Activated B cell treated with CpG ODN at 0.5 μM for 24 hours (primary cell): ENCODE data around the gene ZCCHC2. TPM values are rescaled to one million over a fixed set of nuclear protein-coding genes. Genes with fewer than 3 reads are reported as not detected.

Experiments used
- ATAC-seq: fragments of 200-7000 bp; cut with Tn5 transposase; one replicate; pipeline ENCODE4 v1.10.0; 2021; ENCODE audit warnings: low read depth, mild to moderate bottlenecking, moderate library complexity
- CTCF ChIA-PET: fragments of 350-600 bp; sonication (Branson Sonifier 250); formaldehyde crosslinking; loops from one replicate; lab custom pipeline; 2021; ENCODE audit warnings: antibody characterized with exemption; lab: Charles Lee
- POLR2A ChIA-PET: fragments of 350-600 bp; sonication (Branson Sonifier 250); formaldehyde crosslinking; loops from one replicate; lab custom pipeline; 2021; ENCODE audit warnings: antibody characterized with exemption; lab: Charles Lee
- DNase-seq: peaks from one replicate; pipeline ENCODE4 v3.0.0; 2022
- H3K27ac Mint-ChIP-seq: one replicate; pipeline ENCODE4 v1.8.0; 2020; ENCODE audit warnings: mixed read lengths
- H3K27me3 Mint-ChIP-seq: one replicate; pipeline ENCODE4 v1.8.0; 2021; ENCODE audit warnings: mixed read lengths
- H3K36me3 Mint-ChIP-seq: one replicate; pipeline ENCODE4 v1.8.0; 2021; ENCODE audit warnings: low read depth, mixed read lengths
- H3K4me1 Mint-ChIP-seq: one replicate; pipeline ENCODE4 v1.8.0; 2021; ENCODE audit warnings: mixed read lengths
- H3K4me3 Mint-ChIP-seq: one replicate; pipeline ENCODE4 v1.8.0; 2020; ENCODE audit warnings: mild to moderate bottlenecking, mixed read lengths
- H3K9me3 Mint-ChIP-seq: one replicate; pipeline ENCODE4 v1.8.0; 2020; ENCODE audit warnings: mixed read lengths
- CTCF ChIP-seq: fragments of 200-600 bp; IDR thresholded peaks from one replicate; pipeline ENCODE4 v1.8.0; 2022; ENCODE audit warnings: antibody characterized with exemption, mild to moderate bottlenecking
- intact Hi-C: fragments of 100-400 bp; cut with micrococcal nuclease; formaldehyde crosslinking; loops from one replicate; pipeline ENCODE4 v1.15.1; 2024
- total RNA-seq: library from RNA; stranded (reverse); gene quantifications from 2 replicates; pipeline ENCODE4 v1.2.3, GENCODE V29; 2022

Gene ZCCHC2
- total RNA-seq, 1 donor from 2014 or later: 29.4 TPM

- Mint-ChIP-seq H3K27ac (no peak overlapping the region), H3K4me1 (peaks cover 15% of the 10 kb centered on the region), H3K27me3 (peaks cover 22% of the 10 kb centered on the region), H3K36me3 (no peaks in the 10 kb centered on the region), H3K9me3 (no peaks in the 10 kb centered on the region), H3K4me3 (no peak overlapping the region)
- ATAC-seq (no peak), DNase-seq (no peak)
- no peak for TF ChIP-seq CTCF
- intact Hi-C loops: no loop called here
- ChIA-PET POLR2A (no interaction called here), CTCF (no interaction called here)
These were observed 26.6 kb upstream of the ZCCHC2 start for GRCh38 chr18:62496262-62496661.

GRCh38 chr18:62497190-62497772, 25.5 kb upstream of the ZCCHC2 start:
- intact Hi-C loops: no loop called here
- H3K9me3 Mint-ChIP-seq: no peaks in the 10 kb centered on the region
- H3K27me3 Mint-ChIP-seq: peaks cover 16% of the 10 kb centered on the region
- no peaks in the 10 kb centered on the region for H3K36me3 Mint-ChIP-seq
- CTCF ChIA-PET: no interaction called here
- no peak for TF ChIP-seq CTCF
- peaks cover 15% of the 10 kb centered on the region for H3K4me1 Mint-ChIP-seq
- no peak overlapping the region for H3K27ac Mint-ChIP-seq
- ATAC-seq: no peak
- H3K4me3 Mint-ChIP-seq: no peak overlapping the region
- POLR2A ChIA-PET: no interaction called here
- no peak for DNase-seq

GRCh38 chr18:62498616-62499262, 24.1 kb upstream of the ZCCHC2 start:
- peaks cover 14% of the 10 kb centered on the region for H3K27me3 Mint-ChIP-seq
- no peak overlapping the region for H3K27ac Mint-ChIP-seq
- TF ChIP-seq CTCF: no peak
- CTCF ChIA-PET: no interaction called here
- intact Hi-C loops: no loop called here
- no peaks in the 10 kb centered on the region for H3K9me3 Mint-ChIP-seq
- no peaks in the 10 kb centered on the region for H3K36me3 Mint-ChIP-seq
- H3K4me3 Mint-ChIP-seq: no peak overlapping the region
- ATAC-seq: no peak
- no peak for DNase-seq
- H3K4me1 Mint-ChIP-seq: peaks cover 15% of the 10 kb centered on the region
- POLR2A ChIA-PET: no interaction called here

GRCh38 chr18:62499263-62499650, 23.6 kb upstream of the ZCCHC2 start:
- DNase-seq (no peak), ATAC-seq (no peak)
- intact Hi-C loops: no loop called here
- CTCF ChIA-PET: no interaction called here
- Mint-ChIP-seq H3K27ac (no peak overlapping the region), H3K9me3 (no peaks in the 10 kb centered on the region), H3K4me3 (no peak overlapping the region), H3K27me3 (peaks cover 11% of the 10 kb centered on the region), H3K36me3 (no peaks in the 10 kb centered on the region), H3K4me1 (peaks cover 15% of the 10 kb centered on the region)
- POLR2A ChIA-PET: no interaction called here
- no peak for TF ChIP-seq CTCF

GRCh38 chr18:62500174-62500573, 22.7 kb upstream of the ZCCHC2 start:
- Mint-ChIP-seq H3K27ac (no peak overlapping the region), H3K27me3 (peaks cover 11% of the 10 kb centered on the region), H3K4me1 (peaks cover 18% of the 10 kb centered on the region), H3K9me3 (no peaks in the 10 kb centered on the region), H3K36me3 (no peaks in the 10 kb centered on the region), H3K4me3 (no peak overlapping the region)
- no peak for TF ChIP-seq CTCF
- CTCF ChIA-PET: no interaction called here
- DNase-seq (no peak), ATAC-seq (no peak)
- POLR2A ChIA-PET: no interaction called here
- intact Hi-C loops: no loop called here
